Right atrium auricular region (tissue), 2 donors: Measurements from ENCODE around the gene IL3. TPM values are rescaled to one million over a fixed set of nuclear protein-coding genes. Genes with fewer than 3 reads are reported as not detected.

Experiments
- DNase-seq: peaks from one replicate; pipeline ENCODE4 v3.0.0-alpha.2; 2019; ENCODE audit warnings: low spot score
- H3K27ac ChIP-seq, 2 donors: fragments of 200-600 bp; sonication (generic); 1 replicate in 1 of 2; 2 replicates in 1 of 2; pipeline ENCODE4 v1.5.1; 2016 to 2019
- H3K27me3 ChIP-seq, 2 donors: fragments of 200-600 bp; sonication (generic); one replicate each; pipeline versions ENCODE4 v1.5.1 to v1.6.0; 2017 to 2019
- H3K36me3 ChIP-seq: fragments of 200-600 bp; sonication (generic); one replicate; pipeline ENCODE4 v1.5.1; 2016
- H3K4me1 ChIP-seq, 2 donors: fragments of 200-600 bp; sonication (generic); one replicate each; pipeline versions ENCODE4 v1.5.1 to v1.6.0; 2017 to 2019
- H3K4me3 ChIP-seq, 2 donors: fragments of 200-600 bp; sonication (generic); 1 replicate in 1 of 2; 2 replicates in 1 of 2; pipeline ENCODE4 v1.5.1; 2017 to 2019; ENCODE audit warnings: mild to moderate bottlenecking in 1 of 2, moderate library complexity in 1 of 2
- H3K9me3 ChIP-seq, 2 donors: fragments of 200-600 bp; sonication (generic); one replicate each; pipeline ENCODE4 v1.5.1; 2019
- total RNA-seq, 2 donors: library from RNA; depleted of rRNA; stranded (reverse); fragments of >200 nt; gene quantifications; one replicate each; pipeline ENCODE4 v1.1.0, GENCODE V29; 2016
- TF ChIP-seq, protein P1 (sequence below), 2 donors: fragments of 200-600 bp; sonication (generic); IDR thresholded peaks; one replicate each; pipeline ENCODE4 v1.5.1; 2019; ENCODE audit warnings: antibody characterized with exemption in 2 of 2

IL3 gene
- total RNA-seq, 2 donors from 2014 or later = not detected

DNA sequence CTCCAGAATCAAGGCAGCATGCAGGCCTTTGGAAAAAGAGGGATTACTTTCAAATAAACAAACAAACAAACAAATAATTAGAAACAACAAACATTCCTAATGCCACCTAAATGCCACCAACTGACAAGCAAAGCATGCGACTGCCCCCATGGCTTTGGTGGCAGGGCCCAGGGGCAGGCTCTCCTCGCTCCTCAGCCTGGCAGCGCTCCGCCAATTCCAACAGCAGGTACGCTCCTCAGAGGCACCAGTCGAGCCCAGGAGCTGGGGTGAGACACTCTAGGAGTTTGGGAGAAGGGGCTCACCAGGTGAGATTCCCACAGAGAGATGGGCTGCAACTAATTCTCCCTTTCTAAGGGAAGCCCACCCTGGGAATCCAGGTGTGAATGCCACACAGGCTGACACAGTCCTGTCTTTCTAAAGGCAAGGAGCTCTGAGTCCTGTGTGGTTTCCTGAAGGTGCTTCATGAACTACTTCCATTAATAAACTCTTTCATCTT, 41.0 kb downstream of the IL3 start:
- H3K36me3 ChIP-seq = no peaks in the 10 kb centered on the region
- no peak overlapping the region for H3K27ac ChIP-seq

DNA sequence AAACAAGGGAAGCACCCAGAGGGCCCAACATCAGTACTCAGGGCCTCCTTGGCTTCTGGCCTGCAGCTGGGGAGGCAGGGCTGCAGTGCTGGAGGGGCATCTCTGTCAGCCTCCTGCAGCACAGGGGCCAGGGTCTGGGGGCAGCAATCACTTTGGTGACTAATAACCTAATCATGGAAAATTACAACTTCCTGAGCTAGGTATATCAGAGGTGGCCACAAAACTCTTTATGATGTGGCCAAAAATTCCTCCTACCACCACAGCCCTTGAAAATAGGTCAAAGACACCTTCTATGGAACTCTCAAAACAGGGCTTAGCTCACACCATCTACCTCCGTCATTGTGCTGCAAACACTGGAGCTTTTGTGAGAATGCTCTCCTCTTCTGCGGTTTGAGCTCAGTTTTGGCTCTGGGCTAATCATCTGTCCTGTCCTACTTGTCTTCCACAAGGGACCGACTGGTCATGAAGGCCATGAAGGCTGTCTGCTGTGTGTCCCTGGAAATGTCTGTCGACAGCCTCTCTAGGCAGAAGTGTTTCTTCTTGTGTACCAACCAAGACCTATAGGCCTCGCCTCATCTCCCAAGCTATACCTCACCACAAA, 41.7 kb downstream of the IL3 start:
- H3K9me3 ChIP-seq = no peaks in the 10 kb centered on the region
- peaks cover 0 to 15% of the 10 kb centered on the region in 2 donors for H3K4me1 ChIP-seq
- H3K4me3 ChIP-seq = no peak overlapping the region
- no peaks in the 10 kb centered on the region for H3K27me3 ChIP-seq
- H3K27ac ChIP-seq = no peak overlapping the region
- no peaks in the 10 kb centered on the region for H3K36me3 ChIP-seq
- DNase-seq = no peak
- TF ChIP-seq, protein P1, sequence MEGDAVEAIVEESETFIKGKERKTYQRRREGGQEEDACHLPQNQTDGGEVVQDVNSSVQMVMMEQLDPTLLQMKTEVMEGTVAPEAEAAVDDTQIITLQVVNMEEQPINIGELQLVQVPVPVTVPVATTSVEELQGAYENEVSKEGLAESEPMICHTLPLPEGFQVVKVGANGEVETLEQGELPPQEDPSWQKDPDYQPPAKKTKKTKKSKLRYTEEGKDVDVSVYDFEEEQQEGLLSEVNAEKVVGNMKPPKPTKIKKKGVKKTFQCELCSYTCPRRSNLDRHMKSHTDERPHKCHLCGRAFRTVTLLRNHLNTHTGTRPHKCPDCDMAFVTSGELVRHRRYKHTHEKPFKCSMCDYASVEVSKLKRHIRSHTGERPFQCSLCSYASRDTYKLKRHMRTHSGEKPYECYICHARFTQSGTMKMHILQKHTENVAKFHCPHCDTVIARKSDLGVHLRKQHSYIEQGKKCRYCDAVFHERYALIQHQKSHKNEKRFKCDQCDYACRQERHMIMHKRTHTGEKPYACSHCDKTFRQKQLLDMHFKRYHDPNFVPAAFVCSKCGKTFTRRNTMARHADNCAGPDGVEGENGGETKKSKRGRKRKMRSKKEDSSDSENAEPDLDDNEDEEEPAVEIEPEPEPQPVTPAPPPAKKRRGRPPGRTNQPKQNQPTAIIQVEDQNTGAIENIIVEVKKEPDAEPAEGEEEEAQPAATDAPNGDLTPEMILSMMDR (IDR thresholded peaks at IDR 0.05) = no peak

More for the DNA sequence above, 41.0 kb downstream of the IL3 start:
- TF ChIP-seq, protein P1 (IDR thresholded peaks at IDR 0.05) = no peak
- Histone ChIP-seq H3K27me3 (no peaks in the 10 kb centered on the region), H3K4me3 (no peak overlapping the region), H3K9me3 (no peaks in the 10 kb centered on the region), H3K4me1 (peaks cover 0 to 15% of the 10 kb centered on the region in 2 donors)
- DNase-seq = no peak

- TF ChIP-seq, protein P1 (IDR thresholded peaks at IDR 0.05) = no peak
- H3K27ac ChIP-seq = peak overlapping the region; percentile 8 to 43
Observed at GRCh38 chr5:132102944-132103331, 42.5 kb downstream of the IL3 start.

DNA sequence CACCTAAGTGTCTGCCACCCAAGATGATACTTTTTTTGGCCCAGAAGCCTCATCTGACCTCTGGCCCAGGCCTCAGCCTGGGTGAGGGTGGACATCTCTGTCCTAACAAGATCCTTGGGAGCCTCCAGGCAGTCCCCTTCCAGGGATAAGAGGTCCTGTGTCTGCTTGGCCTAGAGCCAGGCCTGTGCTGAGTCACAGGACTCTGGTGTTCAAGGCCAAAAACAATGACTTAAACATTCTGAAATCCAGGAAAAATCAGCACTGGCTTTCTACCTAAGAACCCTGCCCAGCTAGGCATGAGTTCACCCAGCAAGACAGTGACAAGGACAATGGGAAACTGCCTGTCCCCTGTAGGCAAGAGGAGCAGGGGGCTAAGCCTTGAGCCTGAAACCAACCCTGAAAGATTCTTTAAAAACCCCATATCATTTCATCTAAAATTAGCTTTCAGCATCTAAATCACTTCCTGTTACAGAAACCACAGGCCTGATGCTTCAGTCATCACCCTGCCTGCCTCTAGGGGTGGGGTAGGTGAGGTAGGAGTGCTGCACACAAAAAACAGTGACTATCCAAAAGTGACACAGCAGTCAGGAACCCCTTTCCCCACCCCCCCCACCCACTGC, 43.0 kb downstream of the IL3 start:
- DNase-seq = peak; percentile 89
- Histone ChIP-seq H3K36me3 (no peaks in the 10 kb centered on the region), H3K27me3 (no peaks in the 10 kb centered on the region), H3K4me1 (peaks cover 0 to 15% of the 10 kb centered on the region in 2 donors), H3K9me3 (no peaks in the 10 kb centered on the region), H3K27ac (peak overlapping the region; percentile 8 to 43), H3K4me3 (no peak overlapping the region)
- TF ChIP-seq, protein P1 (IDR thresholded peaks at IDR 0.05) = no peak

More at GRCh38 chr5:132102944-132103331, 42.5 kb downstream of the IL3 start:
- Histone ChIP-seq H3K4me1 (peaks cover 0 to 15% of the 10 kb centered on the region in 2 donors), H3K4me3 (no peak overlapping the region), H3K27me3 (no peaks in the 10 kb centered on the region), H3K36me3 (no peaks in the 10 kb centered on the region), H3K9me3 (no peaks in the 10 kb centered on the region)
- no peak for DNase-seq

GRCh38 chr5:132103969-132104391, 43.5 kb downstream of the IL3 start:
- H3K36me3 ChIP-seq = no peaks in the 10 kb centered on the region
- DNase-seq = no peak
- TF ChIP-seq, protein P1 (IDR thresholded peaks at IDR 0.05) = no peak
- H3K9me3 ChIP-seq = no peaks in the 10 kb centered on the region
- H3K4me3 ChIP-seq = no peak overlapping the region
- no peaks in the 10 kb centered on the region for H3K27me3 ChIP-seq
- H3K4me1 ChIP-seq = peaks cover 0 to 15% of the 10 kb centered on the region in 2 donors
- H3K27ac ChIP-seq = peak overlapping the region in 1 of 2 donors; percentile 43
